ENCODE data around the gene PPIH.

Gene PPIH

GRCh38 chr1:42646056-42646455, 12.2 kb upstream of the PPIH start:
- Histone ChIP-seq H4K20me1 (ENCODE audit: insufficient read depth, low read length) (no peaks in the 10 kb centered on the region), H3K4me3 (ENCODE audit: low read depth, low read length, poor library complexity, severe bottlenecking) (no peak overlapping the region), H2AFZ (ENCODE audit: low read length) (no peak overlapping the region), H3K9ac (ENCODE audit: low read length) (no peak overlapping the region), H3K9me3 (ENCODE audit: low read length) (no peaks in the 10 kb centered on the region), H3K27me3 (ENCODE audit: insufficient read depth, low read length) (no peaks in the 10 kb centered on the region), H3K36me3 (ENCODE audit: insufficient read depth, low read length) (no peaks in the 10 kb centered on the region), H3F3A (ENCODE audit: insufficient read depth, low read length) (no peaks in the 10 kb centered on the region), H3K9me2 (ENCODE audit: low read depth, low read length) (no peaks in the 10 kb centered on the region), H3K79me2 (ENCODE audit: insufficient read depth, low read length) (no peaks in the 10 kb centered on the region), H3K27ac (ENCODE audit: low read depth, low read length, poor library complexity, severe bottlenecking) (no peak overlapping the region), H3K4me1 (ENCODE audit: insufficient read depth, low read length, severe bottlenecking) (no peaks in the 10 kb centered on the region), H3K4me2 (ENCODE audit: low read length) (no peak overlapping the region)
- TF ChIP-seq EZH2 (IDR thresholded peaks at IDR 0.05; ENCODE audit: borderline replicate concordance, low read length) (no peak), CTCF (IDR thresholded peaks at IDR 0.05; ENCODE audit: low read length) (no peak)

GRCh38 chr1:42657201-42657600, 1.0 kb upstream of the PPIH start:
- TF ChIP-seq CTCF (IDR thresholded peaks at IDR 0.05; ENCODE audit: low read length): no peak
- TF ChIP-seq EZH2 (IDR thresholded peaks at IDR 0.05; ENCODE audit: borderline replicate concordance, low read length): no peak
- Histone ChIP-seq H3K4me1 (ENCODE audit: insufficient read depth, low read length, severe bottlenecking) (peaks cover 22% of the 10 kb centered on the region), H3K36me3 (ENCODE audit: insufficient read depth, low read length) (peaks cover 29% of the 10 kb centered on the region), H3F3A (ENCODE audit: insufficient read depth, low read length) (no peaks in the 10 kb centered on the region), H3K27ac (ENCODE audit: low read depth, low read length, poor library complexity, severe bottlenecking) (no peak overlapping the region), H2AFZ (ENCODE audit: low read length) (no peak overlapping the region), H3K79me2 (ENCODE audit: insufficient read depth, low read length) (peaks cover 15% of the 10 kb centered on the region), H4K20me1 (ENCODE audit: insufficient read depth, low read length) (no peaks in the 10 kb centered on the region), H3K9me3 (ENCODE audit: low read length) (no peaks in the 10 kb centered on the region), H3K27me3 (ENCODE audit: insufficient read depth, low read length) (no peaks in the 10 kb centered on the region), H3K4me3 (ENCODE audit: low read depth, low read length, poor library complexity, severe bottlenecking) (peak overlapping the region; percentile 95), H3K9ac (ENCODE audit: low read length) (no peak overlapping the region; the same call in 1 of the 2 replicates), H3K9me2 (ENCODE audit: low read depth, low read length) (no peaks in the 10 kb centered on the region), H3K4me2 (ENCODE audit: low read length) (peak overlapping the region; percentile 83)

- Histone ChIP-seq H3K9me3 (ENCODE audit: low read length) (no peaks in the 10 kb centered on the region), H3K9ac (ENCODE audit: low read length) (peak overlapping the region; percentile 90), H3K9me2 (ENCODE audit: low read depth, low read length) (no peaks in the 10 kb centered on the region), H3K27me3 (ENCODE audit: insufficient read depth, low read length) (no peaks in the 10 kb centered on the region), H3K4me3 (ENCODE audit: low read depth, low read length, poor library complexity, severe bottlenecking) (peak overlapping the region; percentile 95), H3K79me2 (ENCODE audit: insufficient read depth, low read length) (peaks cover 15% of the 10 kb centered on the region), H3K27ac (ENCODE audit: low read depth, low read length, poor library complexity, severe bottlenecking) (peak overlapping the region; percentile 23), H2AFZ (ENCODE audit: low read length) (0 out of 2 replicates have a peak overlapping the region, but pooled peaks have one; percentile 35), H3K4me1 (ENCODE audit: insufficient read depth, low read length, severe bottlenecking) (peaks cover 22% of the 10 kb centered on the region), H3K36me3 (ENCODE audit: insufficient read depth, low read length) (peaks cover 46% of the 10 kb centered on the region), H4K20me1 (ENCODE audit: insufficient read depth, low read length) (no peaks in the 10 kb centered on the region), H3F3A (ENCODE audit: insufficient read depth, low read length) (no peaks in the 10 kb centered on the region), H3K4me2 (ENCODE audit: low read length) (peak overlapping the region; percentile 83)
- TF ChIP-seq CTCF (IDR thresholded peaks at IDR 0.05; ENCODE audit: low read length) (no peak), EZH2 (IDR thresholded peaks at IDR 0.05; ENCODE audit: borderline replicate concordance, low read length) (no peak)
Observed at GRCh38 chr1:42658877-42659337, 684 bp downstream of the PPIH start.

All from OCI-LY1 (cell line).